NCI-H2081 treated with DMSO at 0.1 percent for 48 hours (cell line): ENCODE data around the gene DCDC1.
"Not testable (repeated sequence)": the region's sequence is repeated elsewhere in the genome, so short reads cannot be mapped to it uniquely, and the experiment has no call there.

ENCODE experiments used
- DNase-seq: peaks from one replicate; lab custom pipeline; 2025; lab: John Stamatoyannopoulos, UW

Gene DCDC1

GRCh38 chr11:31328697-31329096 lies 40.8 kb downstream of the DCDC1 start:
- DNase-seq = no peak

DNA sequence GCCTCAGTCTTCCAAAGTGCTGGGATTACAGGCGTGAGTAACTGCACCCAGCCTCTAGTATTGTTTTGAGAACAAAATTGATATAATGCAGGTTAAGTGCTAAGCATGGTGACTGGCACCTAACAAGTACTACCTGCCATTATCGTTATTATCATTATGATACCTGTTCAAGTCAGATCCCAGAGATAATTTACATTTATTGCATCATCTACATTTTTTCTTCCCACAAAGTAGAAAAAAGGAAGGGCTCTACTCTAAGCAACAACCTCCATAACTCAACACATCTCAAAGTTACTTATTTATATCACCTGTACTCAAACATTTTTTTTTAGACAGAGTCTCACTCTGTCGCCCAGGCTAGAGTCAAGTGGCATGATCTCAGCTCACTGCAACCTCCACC lies 42.1 kb downstream of the DCDC1 start:
- no peak for DNase-seq

GRCh38 chr11:31326470-31327148 lies 42.9 kb downstream of the DCDC1 start:
- no peak for DNase-seq

DNA sequence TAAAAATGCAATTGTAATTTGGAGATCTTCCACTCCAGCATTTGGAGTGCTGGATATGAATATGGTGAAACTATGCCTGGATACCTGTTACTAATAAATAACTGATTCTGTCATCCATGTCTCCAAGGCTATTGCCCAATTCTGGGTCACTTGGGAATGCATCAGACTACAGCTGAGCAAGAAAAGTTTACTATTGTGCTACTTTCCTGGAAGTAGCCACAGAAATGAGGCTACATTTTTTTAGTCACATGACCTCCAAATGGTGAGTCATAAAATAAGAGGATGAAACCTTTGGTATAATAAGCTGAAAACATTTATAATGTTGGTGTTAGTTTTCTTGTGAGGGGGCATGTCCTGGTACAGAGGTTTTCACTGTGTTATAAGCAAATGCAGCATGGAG lies 44.4 kb downstream of the DCDC1 start:
- DNase-seq = no peak

- no peak for DNase-seq
Measured at GRCh38 chr11:31323145-31323544, 46.4 kb downstream of the DCDC1 start.

GRCh38 chr11:31321494-31321893 lies 48.0 kb downstream of the DCDC1 start:
- DNase-seq = not testable (repeated sequence)

GRCh38 chr11:31303644-31304180 lies 65.8 kb downstream of the DCDC1 start:
- DNase-seq = no peak

DNA sequence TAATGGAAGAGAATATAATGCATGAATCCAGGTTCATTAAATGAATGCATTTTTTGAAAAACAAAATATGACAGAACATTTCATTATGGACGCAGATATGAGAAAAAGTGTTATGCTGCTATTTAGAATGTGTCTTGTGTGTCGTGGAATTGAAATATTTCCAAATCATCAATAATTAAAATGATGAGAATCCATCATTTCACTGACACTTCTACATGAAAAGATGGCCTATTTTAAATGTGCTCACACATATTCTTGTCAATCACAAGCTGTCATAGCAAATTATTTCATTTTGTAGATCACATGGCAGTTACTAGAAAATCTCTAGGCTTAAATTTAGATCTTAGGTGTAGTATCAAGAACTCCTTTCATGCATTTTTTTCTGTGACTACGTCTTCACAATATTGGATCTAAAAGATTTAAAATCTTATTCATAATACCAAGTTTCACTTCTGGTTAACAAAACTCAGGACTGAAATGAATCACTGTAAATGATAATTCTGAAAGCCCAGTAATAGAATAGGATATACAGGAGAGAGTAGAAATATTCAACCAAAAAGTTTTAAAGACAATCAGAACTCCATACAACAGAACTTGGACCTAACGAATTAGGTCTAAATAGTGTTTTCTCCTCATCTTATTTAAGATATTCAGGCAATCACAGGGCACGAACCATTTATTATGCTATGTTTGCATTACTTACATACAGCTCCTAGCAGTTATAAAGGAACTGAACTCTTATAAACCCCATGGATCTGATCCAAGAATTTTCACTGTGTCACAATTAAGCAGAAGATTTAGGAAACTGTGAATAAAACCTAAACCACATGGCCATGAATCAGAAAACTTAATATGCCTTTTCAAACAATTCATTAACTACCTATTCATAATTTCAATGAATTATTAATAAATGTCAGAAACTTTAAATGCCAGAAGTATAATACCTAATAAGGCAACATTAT lies 67.7 kb downstream of the DCDC1 start:
- no peak for DNase-seq

GRCh38 chr11:31295308-31295707 lies 74.2 kb downstream of the DCDC1 start:
- no peak for DNase-seq

DNA sequence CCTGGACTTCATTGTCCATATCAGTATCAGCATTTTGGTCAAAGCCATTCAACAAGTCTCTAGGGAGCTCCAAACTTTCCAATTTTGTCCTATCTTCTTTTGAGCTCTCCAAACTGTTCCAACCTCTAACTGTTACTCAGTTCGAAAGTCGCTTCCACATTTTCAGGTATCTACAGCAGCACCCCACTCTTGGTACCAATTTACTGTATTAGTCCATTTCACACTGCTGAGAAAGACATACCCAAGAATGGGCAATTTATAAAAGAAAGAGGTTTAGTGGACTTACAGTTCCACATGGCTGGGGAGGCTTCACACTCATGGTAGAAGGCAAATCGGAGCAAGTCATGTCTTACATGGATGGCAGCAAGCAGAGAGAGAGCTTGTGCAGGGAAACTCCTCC lies 96.0 kb downstream of the DCDC1 start:
- DNase-seq = not testable (repeated sequence)

GRCh38 chr11:31267720-31268119 lies 101.8 kb downstream of the DCDC1 start:
- no peak for DNase-seq

DNA sequence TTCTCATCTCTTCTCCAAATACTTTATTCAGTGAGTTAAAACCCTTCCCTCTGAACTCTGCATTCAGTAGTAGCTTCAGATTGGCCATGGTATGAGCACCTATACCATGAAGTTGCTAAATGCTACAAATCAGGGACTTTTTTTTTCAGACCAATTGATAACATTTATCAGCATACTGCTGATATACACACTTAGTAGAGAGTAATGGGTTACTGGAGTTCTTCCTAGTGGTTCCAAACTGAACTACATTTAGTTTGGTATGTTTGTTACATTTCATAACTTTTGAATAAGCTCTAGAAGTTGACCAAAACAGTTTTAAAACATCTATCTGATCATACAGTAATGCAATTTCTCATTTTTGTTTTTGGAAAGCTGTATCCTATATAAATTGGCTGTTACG lies 104.7 kb downstream of the DCDC1 start:
- DNase-seq = no peak

GRCh38 chr11:31262761-31263160 lies 106.8 kb downstream of the DCDC1 start:
- DNase-seq = no peak

DNA sequence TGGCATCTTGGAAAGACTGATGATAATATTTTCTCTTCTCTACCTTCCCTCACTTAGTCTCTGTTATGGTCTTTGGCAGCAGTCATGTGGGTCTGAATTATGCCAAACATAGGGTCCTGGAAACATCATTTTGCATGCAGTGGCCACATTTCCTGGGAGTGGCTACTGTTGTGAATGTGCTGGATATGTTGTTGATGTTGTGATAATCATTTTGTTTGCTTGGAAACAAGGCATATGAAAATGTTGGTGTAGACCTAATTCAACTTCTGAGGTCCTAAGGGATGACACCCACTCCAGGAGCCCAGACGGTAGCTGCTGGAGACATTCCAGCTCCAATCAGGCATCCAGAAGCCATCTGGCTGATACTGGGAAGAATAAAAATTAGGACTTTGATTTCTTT lies 109.7 kb downstream of the DCDC1 start:
- DNase-seq = no peak

- DNase-seq = no peak
Measured at GRCh38 chr11:31254415-31254814, 115.1 kb downstream of the DCDC1 start.

- no peak for DNase-seq
Measured at GRCh38 chr11:31248768-31249167, 120.8 kb downstream of the DCDC1 start.

DNA sequence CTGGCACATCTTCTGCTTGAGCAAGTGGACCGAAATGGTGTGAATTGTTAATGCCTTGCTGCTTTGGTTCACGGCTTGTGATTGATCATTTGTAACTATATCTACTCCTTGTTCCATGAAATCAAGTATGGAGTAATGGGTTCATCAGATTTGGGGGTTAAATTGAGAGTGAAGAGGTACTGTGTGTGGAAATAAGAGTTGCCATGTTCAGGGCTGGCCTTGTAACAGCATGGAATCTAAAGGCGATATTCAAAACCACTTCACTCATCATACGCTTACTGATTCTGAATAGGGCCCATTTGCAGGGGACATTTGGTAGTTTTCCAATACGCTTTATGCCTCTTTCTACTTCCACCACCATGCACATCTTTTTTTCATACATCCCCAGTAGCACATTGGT lies 122.2 kb downstream of the DCDC1 start:
- DNase-seq = no peak

- DNase-seq = no peak
Measured at GRCh38 chr11:31246451-31247165, 122.9 kb downstream of the DCDC1 start.

- no peak for DNase-seq
Measured at GRCh38 chr11:31243706-31244105, 125.8 kb downstream of the DCDC1 start.

DNA sequence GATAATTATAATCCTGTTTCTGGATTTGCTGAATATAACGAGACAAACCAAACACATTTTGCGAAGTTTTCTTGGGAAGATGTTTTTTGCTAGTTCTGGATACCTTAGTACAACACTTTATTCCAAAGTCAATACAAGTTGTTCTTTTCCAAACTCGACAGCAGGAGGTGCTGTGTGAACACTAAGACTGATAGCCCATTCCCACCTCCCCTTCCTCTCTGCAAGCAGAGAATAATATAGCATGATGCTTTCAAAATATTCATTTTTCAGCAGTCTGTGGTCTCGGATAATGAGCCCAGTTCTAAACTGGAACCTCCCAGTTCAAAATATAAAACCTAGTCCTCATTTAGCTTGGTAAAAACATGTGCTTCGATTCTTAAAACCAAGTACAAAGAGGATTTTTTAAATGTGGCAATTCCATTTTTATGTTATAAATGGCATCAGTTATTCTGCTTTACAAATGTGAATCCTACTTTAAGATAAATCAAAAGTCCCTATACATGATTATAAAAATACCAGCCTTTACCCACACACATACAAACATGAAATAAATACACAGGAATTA lies 129.1 kb downstream of the DCDC1 start:
- DNase-seq = peak; percentile 44

DNA sequence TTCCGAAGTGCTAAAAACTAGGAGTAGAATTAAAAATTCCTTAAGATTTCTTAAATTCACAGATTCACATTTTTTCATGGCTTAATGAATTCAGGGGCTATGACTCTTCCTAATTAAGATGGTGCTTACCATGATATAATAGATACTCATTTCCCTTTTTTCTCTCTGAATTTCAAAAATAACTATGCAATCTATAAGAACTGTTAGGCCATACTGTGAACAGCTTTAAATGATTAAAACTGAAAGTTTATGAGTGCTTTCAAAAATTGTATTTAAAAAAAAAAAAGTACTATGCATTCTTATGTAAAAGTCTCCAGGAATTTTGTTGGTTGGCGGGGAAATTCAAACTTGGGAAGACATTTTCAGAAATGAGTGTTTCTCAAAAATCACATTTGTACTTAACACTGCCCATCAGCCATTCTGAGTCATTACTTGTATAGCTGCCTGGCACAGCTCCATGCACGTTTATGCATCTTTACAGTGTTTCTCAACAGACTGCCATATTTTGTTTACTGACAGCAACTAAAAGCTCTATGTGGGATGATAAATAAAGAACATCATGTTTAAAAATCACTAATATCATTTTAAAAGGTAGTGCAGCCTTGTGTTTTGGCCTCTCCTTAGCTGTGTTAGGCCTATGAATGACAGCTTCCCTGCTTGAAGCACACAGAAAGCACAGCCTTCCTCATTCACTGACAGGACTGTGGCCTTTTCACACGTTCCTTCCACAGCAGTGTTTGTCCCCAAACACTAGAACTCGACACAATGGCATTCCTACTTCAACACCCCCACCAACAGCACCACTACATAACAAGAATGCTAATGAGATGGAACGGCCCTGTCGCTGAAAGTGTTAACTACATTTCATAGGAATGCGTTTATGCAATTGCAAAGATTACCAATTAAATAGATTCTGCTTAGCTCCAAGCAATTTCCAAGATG lies 131.4 kb downstream of the DCDC1 start:
- no peak for DNase-seq
